NT2/D1 (cell line): ENCODE data around the gene IL5RA.

ENCODE experiments used
- YY1 ChIP-seq: IDR thresholded peaks from 2 replicates; pipeline ENCODE4 v1.6.1; 2011; ENCODE audit not compliant: insufficient read length, insufficient read depth
- ZNF274 ChIP-seq: IDR thresholded peaks from 2 replicates; pipeline ENCODE4 v1.6.1; 2011; ENCODE audit warnings: mild to moderate bottlenecking, low read depth, low read length

GRCh38 chr3:3110749-3111361, 681 bp upstream of the IL5RA start:
- TF ChIP-seq YY1 = no peak
- TF ChIP-seq ZNF274 = no peak
